Measurements from ENCODE around the gene RFX2.
"Not testable (repeated sequence)": the region's sequence is repeated elsewhere in the genome, so short reads cannot be mapped to it uniquely, and the experiment has no call there.

- not testable (repeated sequence) for TF ChIP-seq CTCF (IDR thresholded peaks at IDR 0.05 in 2 of 3, conservative IDR thresholded peaks at IDR 0.05 in 1 of 3; ENCODE audit: control insufficient read depth in 2 of 3, extremely low read depth in 1 of 3, insufficient read depth in 1 of 3, low read depth in 3 of 3, low read length in 3 of 3); JUNB (IDR thresholded peaks at IDR 0.05); CEBPB (IDR thresholded peaks at IDR 0.05; ENCODE audit: borderline replicate concordance in 1 of 2, low read depth in 2 of 2, low read length in 2 of 2); ETV6 (conservative IDR thresholded peaks at IDR 0.05 in 1 of 2, IDR thresholded peaks at IDR 0.05 in 1 of 2; ENCODE audit: borderline replicate concordance in 1 of 2, low read depth in 1 of 2); POLR2A (IDR thresholded peaks at IDR 0.05; ENCODE audit: low read depth, low read length); CBX3 (IDR thresholded peaks at IDR 0.05; ENCODE audit: borderline replicate concordance, low read depth); POLR2AphosphoS5 (IDR thresholded peaks at IDR 0.05; ENCODE audit: low read length); HDAC6 (IDR thresholded peaks at IDR 0.05; ENCODE audit: unreplicated experiment)
- TF ChIP-seq, protein P1, sequence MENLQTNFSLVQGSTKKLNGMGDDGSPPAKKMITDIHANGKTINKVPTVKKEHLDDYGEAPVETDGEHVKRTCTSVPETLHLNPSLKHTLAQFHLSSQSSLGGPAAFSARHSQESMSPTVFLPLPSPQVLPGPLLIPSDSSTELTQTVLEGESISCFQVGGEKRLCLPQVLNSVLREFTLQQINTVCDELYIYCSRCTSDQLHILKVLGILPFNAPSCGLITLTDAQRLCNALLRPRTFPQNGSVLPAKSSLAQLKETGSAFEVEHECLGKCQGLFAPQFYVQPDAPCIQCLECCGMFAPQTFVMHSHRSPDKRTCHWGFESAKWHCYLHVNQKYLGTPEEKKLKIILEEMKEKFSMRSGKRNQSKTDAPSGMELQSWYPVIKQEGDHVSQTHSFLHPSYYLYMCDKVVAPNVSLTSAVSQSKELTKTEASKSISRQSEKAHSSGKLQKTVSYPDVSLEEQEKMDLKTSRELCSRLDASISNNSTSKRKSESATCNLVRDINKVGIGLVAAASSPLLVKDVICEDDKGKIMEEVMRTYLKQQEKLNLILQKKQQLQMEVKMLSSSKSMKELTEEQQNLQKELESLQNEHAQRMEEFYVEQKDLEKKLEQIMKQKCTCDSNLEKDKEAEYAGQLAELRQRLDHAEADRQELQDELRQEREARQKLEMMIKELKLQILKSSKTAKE (IDR thresholded peaks at IDR 0.05; ENCODE audit: low read depth, poor library complexity, severe bottlenecking) = not testable (repeated sequence)
- TF ChIP-seq, protein P2, sequence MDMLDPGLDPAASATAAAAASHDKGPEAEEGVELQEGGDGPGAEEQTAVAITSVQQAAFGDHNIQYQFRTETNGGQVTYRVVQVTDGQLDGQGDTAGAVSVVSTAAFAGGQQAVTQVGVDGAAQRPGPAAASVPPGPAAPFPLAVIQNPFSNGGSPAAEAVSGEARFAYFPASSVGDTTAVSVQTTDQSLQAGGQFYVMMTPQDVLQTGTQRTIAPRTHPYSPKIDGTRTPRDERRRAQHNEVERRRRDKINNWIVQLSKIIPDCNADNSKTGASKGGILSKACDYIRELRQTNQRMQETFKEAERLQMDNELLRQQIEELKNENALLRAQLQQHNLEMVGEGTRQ (IDR thresholded peaks at IDR 0.05; ENCODE audit: borderline replicate concordance, low read depth, low read length) = not testable (repeated sequence)
Observed at GRCh38 chr19:6006070-6006446, 104.2 kb downstream of the RFX2 start.
